Common myeloid progenitor, CD34-positive (primary cell): ENCODE results near the gene NAXD.

Experiments used
- CTCF ChIA-PET: fragments of 350-600 bp; sonication (Branson Sonifier 250); formaldehyde crosslinking; loops from one replicate; lab custom pipeline; 2021; ENCODE audit warnings: antibody characterized with exemption; lab: Charles Lee
- POLR2A ChIA-PET: fragments of 350-600 bp; sonication (Branson Sonifier 250); formaldehyde crosslinking; loops from one replicate; lab custom pipeline; 2021; ENCODE audit warnings: antibody characterized with exemption; lab: Charles Lee
- DNase-seq, 3 donors: peaks; one replicate each; pipeline versions ENCODE4 v3.0.0 to v3.0.0-alpha.2; 2013
- H3K27ac ChIP-seq, 2 experiments: 1 replicate in 1 of 2; 2 replicates in 1 of 2; pipeline ENCODE4 v1.7.0; 2013; ENCODE audit warnings: inconsistent platforms in 2 of 2, low read length in 2 of 2, mild to moderate bottlenecking in 2 of 2, low read depth in 1 of 2, moderate library complexity in 1 of 2; ENCODE audit not compliant: severe bottlenecking in 2 of 2, insufficient read depth in 1 of 2, poor library complexity in 1 of 2
- H3K27me3 ChIP-seq, 5 experiments: replicated peaks in 2 of 5; 1 replicate in 3 of 5; 2 replicates in 2 of 5; pipeline versions ENCODE4 v1.6.1 to v1.7.0; 2013; ENCODE audit warnings: low read length in 4 of 5, mild to moderate bottlenecking in 2 of 5, moderate library complexity in 2 of 5, inconsistent platforms in 1 of 5; ENCODE audit not compliant: insufficient read depth in 5 of 5, control insufficient read depth in 4 of 5
- H3K36me3 ChIP-seq, 4 experiments: 1 replicate in 2 of 4; 2 replicates in 2 of 4; pipeline versions ENCODE4 v1.6.1 to v1.7.0; 2013; ENCODE audit warnings: low read length in 3 of 4, control low read depth in 1 of 4, mild to moderate bottlenecking in 1 of 4; ENCODE audit not compliant: control insufficient read depth in 4 of 4, insufficient read depth in 4 of 4
- H3K4me1 ChIP-seq, 4 experiments: 1 replicate in 3 of 4; 2 replicates in 1 of 4; pipeline versions ENCODE4 v1.6.1 to v1.7.1; 2013; ENCODE audit warnings: low read length in 3 of 4, mild to moderate bottlenecking in 3 of 4, control low read depth in 1 of 4, inconsistent platforms in 1 of 4, moderate library complexity in 1 of 4; ENCODE audit not compliant: control insufficient read depth in 4 of 4, insufficient read depth in 4 of 4; ENCODE audit errors: control extremely low read depth in 1 of 4
- H3K4me3 ChIP-seq, 7 experiments: 1 replicate in 4 of 7; 2 replicates in 3 of 7; pipeline versions ENCODE4 v1.5.1 to v1.7.0; 2013; ENCODE audit warnings: mild to moderate bottlenecking in 7 of 7, low read length in 6 of 7, moderate library complexity in 6 of 7, inconsistent platforms in 2 of 7, low read depth in 2 of 7, control low read depth in 1 of 7; ENCODE audit not compliant: insufficient read depth in 4 of 7, control insufficient read depth in 1 of 7; ENCODE audit errors: extremely low read depth in 1 of 7
- H3K9me3 ChIP-seq, 5 experiments: 1 replicate in 4 of 5; 2 replicates in 1 of 5; pipeline versions ENCODE4 v1.6.1 to v1.7.1; 2013; ENCODE audit warnings: low read length in 4 of 5, mild to moderate bottlenecking in 2 of 5, inconsistent platforms in 1 of 5, low read depth in 1 of 5, moderate library complexity in 1 of 5; ENCODE audit not compliant: control insufficient read depth in 4 of 5, insufficient read depth in 2 of 5; ENCODE audit errors: control extremely low read depth in 1 of 5
- WGBS: methylation state at CpG from one replicate; pipeline ENCODE4 v1.1.5; 2013; ENCODE audit not compliant: insufficient coverage; 5-methylcytosine and 5-hydroxymethylcytosine counted together

NAXD gene

GRCh38 chr13:110643768-110644421, 28.6 kb downstream of the NAXD start:
- no peaks in the 10 kb centered on the region for H3K27me3 ChIP-seq
- peaks cover 11 to 83% (median 55%) of the 10 kb centered on the region in 4 experiments for H3K36me3 ChIP-seq
- no peaks in the 10 kb centered on the region for H3K9me3 ChIP-seq
- no peak for DNase-seq
- ChIA-PET POLR2A (interaction anchor here (0.6 kb wide), 1 partner anchor 20 kb away, joined by 4 read pairs; no protein-coding TSS in a partner anchor), CTCF (interaction anchor here (0.7 to 4.3 kb wide), 16 partner anchors 9 to 424 kb away, joined by 3 to 22 read pairs (median 4); no protein-coding TSS in a partner anchor)
- peaks cover 0 to 10% (median 9%) of the 10 kb centered on the region in 4 experiments for H3K4me1 ChIP-seq
- no peak overlapping the region for H3K4me3 ChIP-seq
- H3K27ac ChIP-seq, result no peak overlapping the region
- WGBS, result 87% methylated on average over 10 of the region's 13 CpGs

- ChIA-PET CTCF (interaction anchor here (0.7 to 4.3 kb wide), 21 partner anchors 10 to 425 kb away, joined by 3 to 22 read pairs (median 4); no protein-coding TSS in a partner anchor), POLR2A (interaction anchor here (0.5 to 1.1 kb wide), 2 partner anchors 69 to 70 kb away, joined by 4 read pairs; partner anchors contain the start of gene ING1)
- Histone ChIP-seq H3K9me3 (no peaks in the 10 kb centered on the region), H3K36me3 (peaks cover 11 to 81% (median 51%) of the 10 kb centered on the region in 4 experiments), H3K4me1 (peaks cover 0 to 10% (median 9%) of the 10 kb centered on the region in 4 experiments), H3K4me3 (peak overlapping the region in 2 of 7 experiments; percentile 36 to 44), H3K27ac (no peak overlapping the region), H3K27me3 (no peaks in the 10 kb centered on the region)
- WGBS, result 48% methylated on average over 22 of the region's 28 CpGs
- peak; percentile 74 to 88 (median 86) for DNase-seq
These were observed 29.7 kb downstream of the NAXD start for GRCh38 chr13:110644892-110645521.

- DNase-seq, result no peak
- Histone ChIP-seq H3K4me3 (no peak overlapping the region), H3K36me3 (peaks cover 11 to 79% (median 53%) of the 10 kb centered on the region in 4 experiments), H3K27me3 (no peaks in the 10 kb centered on the region), H3K4me1 (peaks cover 0 to 10% (median 9%) of the 10 kb centered on the region in 4 experiments), H3K9me3 (no peaks in the 10 kb centered on the region), H3K27ac (no peak overlapping the region)
- ChIA-PET CTCF (interaction anchor here (0.8 to 4.3 kb wide), 10 partner anchors 9 to 280 kb away, joined by 3 to 22 read pairs (median 6); no protein-coding TSS in a partner anchor), POLR2A (interaction anchor here (1.1 kb wide), 1 partner anchor 69 kb away, joined by 4 read pairs; no protein-coding TSS in a partner anchor)
- 98% methylated on average over 13 of the region's 15 CpGs for WGBS
These were observed 30.4 kb downstream of the NAXD start for GRCh38 chr13:110645750-110646149.

- no peak for DNase-seq
- Histone ChIP-seq H3K27me3 (no peaks in the 10 kb centered on the region), H3K36me3 (peaks cover 11 to 79% (median 53%) of the 10 kb centered on the region in 4 experiments), H3K4me1 (peaks cover 0 to 10% (median 9%) of the 10 kb centered on the region in 4 experiments), H3K27ac (no peak overlapping the region), H3K4me3 (no peak overlapping the region), H3K9me3 (no peaks in the 10 kb centered on the region)
- POLR2A ChIA-PET, result no interaction called here
- WGBS, result 97% methylated on average over 22 of the region's 29 CpGs
- CTCF ChIA-PET, result interaction anchor here (1.0 to 4.3 kb wide), 4 partner anchors 20 to 191 kb away, joined by 3 to 22 read pairs (median 4); no protein-coding TSS in a partner anchor
These were observed 31.4 kb downstream of the NAXD start for GRCh38 chr13:110646442-110647364.

GRCh38 chr13:110647365-110647737, 32.0 kb downstream of the NAXD start:
- CTCF ChIA-PET, result interaction anchor here (1.0 to 4.3 kb wide), 2 partner anchors 29 to 35 kb away, joined by 3 to 22 read pairs; no protein-coding TSS in a partner anchor
- POLR2A ChIA-PET, result no interaction called here
- WGBS, result 98% methylated on average over 5 of the region's 10 CpGs
- Histone ChIP-seq H3K27me3 (no peaks in the 10 kb centered on the region), H3K4me1 (peaks cover 0 to 10% (median 9%) of the 10 kb centered on the region in 4 experiments), H3K36me3 (peaks cover 11 to 80% (median 50%) of the 10 kb centered on the region in 4 experiments), H3K27ac (no peak overlapping the region), H3K9me3 (no peaks in the 10 kb centered on the region), H3K4me3 (no peak overlapping the region)
- no peak for DNase-seq

GRCh38 chr13:110648146-110648819, 32.9 kb downstream of the NAXD start:
- H3K4me1 ChIP-seq, result peaks cover 0 to 10% (median 9%) of the 10 kb centered on the region in 4 experiments
- POLR2A ChIA-PET, result no interaction called here
- CTCF ChIA-PET, result interaction anchor here (0.8 to 4.3 kb wide), 6 partner anchors 9 to 193 kb away, joined by 3 to 22 read pairs (median 3); no protein-coding TSS in a partner anchor
- no peaks in the 10 kb centered on the region for H3K27me3 ChIP-seq
- no peaks in the 10 kb centered on the region for H3K9me3 ChIP-seq
- no peak for DNase-seq
- H3K27ac ChIP-seq, result no peak overlapping the region
- peaks cover 9 to 77% (median 47%) of the 10 kb centered on the region in 4 experiments for H3K36me3 ChIP-seq
- WGBS, result 97% methylated on average over 16 of the region's 16 CpGs
- H3K4me3 ChIP-seq, result no peak overlapping the region
